GM12892 (cell line): ENCODE measurements around the gene ARMS2.

ENCODE experiments used
- DNase-seq: peaks from one replicate; pipeline ENCODE4 v3.0.0; 2011; ENCODE audit not compliant: insufficient read length
- FAIRE-seq: peaks from 2 replicates; lab custom pipeline; 2011; peaks lifted over from hg19 to GRCh38; lab: Jason Lieb, UNC
- POLR2A ChIP-seq: IDR thresholded peaks from 2 replicates; pipeline ENCODE4 v1.6.1; 2011; ENCODE audit warnings: low read depth, low read length, control low read depth
- POLR2AphosphoS5 ChIP-seq: IDR thresholded peaks from 2 replicates; pipeline ENCODE4 v1.6.1; 2011; ENCODE audit warnings: low read depth, low read length, control low read depth
- TAF1 ChIP-seq: IDR thresholded peaks from 2 replicates; pipeline ENCODE4 v1.6.1; 2011; ENCODE audit warnings: low read depth, mild to moderate bottlenecking, control low read depth, low read length, borderline replicate concordance

ARMS2 gene

DNA sequence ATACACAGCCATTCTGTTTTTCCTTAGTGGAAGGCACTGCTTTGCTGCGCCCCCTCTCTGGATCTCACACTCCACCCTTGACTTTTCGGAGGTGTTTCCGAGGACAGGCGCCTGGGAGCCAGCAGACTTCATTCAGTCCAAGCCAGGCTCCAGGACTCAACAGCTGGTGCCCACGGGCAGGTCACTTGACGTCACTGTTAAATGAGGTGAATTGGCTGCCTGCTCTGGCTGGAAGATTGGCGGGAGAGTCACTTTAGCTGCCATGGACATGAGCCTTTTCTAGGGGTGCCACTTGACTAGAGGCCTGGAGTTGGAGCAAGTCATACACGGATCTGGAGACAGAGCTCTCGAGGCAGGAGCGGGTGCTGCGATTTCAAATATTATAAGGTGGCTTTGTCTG, 10.1 kb downstream of the ARMS2 start:
- no peak for DNase-seq
- FAIRE-seq, result no peak
- TF ChIP-seq POLR2A, result no peak
- TF ChIP-seq POLR2AphosphoS5, result no peak
- no peak for TF ChIP-seq TAF1

DNA sequence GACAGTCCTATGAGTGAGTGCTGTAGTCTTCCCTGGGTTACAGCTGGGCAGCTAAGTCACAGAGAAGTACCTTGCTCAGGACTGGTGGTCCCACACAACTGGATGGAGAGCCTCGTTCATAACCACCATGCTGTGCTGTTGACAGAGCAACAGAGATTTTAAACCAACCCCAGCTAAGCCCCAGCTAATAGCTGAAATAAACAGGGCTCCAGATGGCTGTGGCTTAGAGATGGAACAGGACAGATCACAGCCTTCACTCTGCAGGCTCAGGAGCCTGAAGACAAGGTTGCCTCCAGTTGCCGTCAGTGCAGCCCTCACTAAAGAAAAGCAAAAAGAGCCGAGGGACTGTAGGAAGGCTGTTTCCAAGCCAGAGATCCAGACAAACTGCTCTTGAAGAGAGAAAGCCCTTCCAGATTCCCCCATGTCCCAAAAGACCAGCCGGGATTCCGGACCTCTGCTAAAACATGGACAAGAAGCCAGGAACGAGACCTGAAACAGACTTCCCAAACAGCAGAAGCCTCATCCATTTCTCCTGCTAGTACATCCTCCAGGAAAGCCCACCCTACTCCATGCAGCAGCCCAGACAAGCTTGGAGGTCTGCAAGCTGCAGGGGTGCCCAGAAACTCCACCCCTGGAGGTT, 11.1 kb downstream of the ARMS2 start:
- DNase-seq, result no peak
- TF ChIP-seq TAF1 (no peak), POLR2AphosphoS5 (no peak), POLR2A (no peak)
- no peak for FAIRE-seq

DNA sequence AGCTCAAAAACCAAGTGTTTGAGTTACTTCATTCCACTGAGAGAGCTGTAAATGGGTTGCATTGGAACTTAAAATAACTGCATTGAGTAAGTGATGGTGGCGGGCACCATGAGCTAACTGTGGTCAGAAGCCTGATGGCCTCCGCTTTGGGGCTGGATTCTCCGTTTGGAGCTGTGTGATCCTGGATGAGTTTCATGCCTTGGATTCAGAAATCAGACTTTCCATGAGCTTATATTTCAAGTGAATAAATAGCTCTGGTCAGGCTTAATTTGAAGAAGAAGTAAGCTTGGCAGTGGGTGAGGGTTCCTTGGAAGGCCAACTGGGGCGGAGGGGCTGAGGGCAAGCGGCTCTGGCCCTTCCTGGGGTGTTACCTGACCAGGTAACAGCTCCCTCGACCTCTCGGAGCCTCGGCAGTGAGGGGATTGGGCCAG, 12.5 kb downstream of the ARMS2 start:
- no peak for TF ChIP-seq TAF1
- TF ChIP-seq POLR2A, result no peak
- no peak for TF ChIP-seq POLR2AphosphoS5

DNA sequence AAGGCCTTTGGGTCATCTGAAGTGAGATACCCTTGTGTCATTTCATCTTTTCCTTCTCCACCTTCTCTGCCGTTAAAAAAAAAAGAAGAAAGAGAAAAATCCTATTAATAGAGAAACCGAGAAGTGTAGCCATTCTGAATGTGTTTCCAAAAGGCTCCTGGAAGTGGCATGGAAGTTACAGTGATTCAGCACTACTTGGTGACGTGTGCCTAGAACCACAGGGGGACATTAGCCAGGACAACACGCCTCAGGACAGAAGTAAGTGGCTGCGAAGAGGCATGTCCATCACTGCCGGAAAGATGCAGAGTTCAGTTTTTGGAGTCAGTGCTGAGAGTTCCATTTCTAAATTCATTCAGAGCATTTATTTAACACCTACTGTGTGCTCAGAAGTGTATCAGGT, 13.2 kb downstream of the ARMS2 start:
- FAIRE-seq (no peak), DNase-seq (no peak)
- TF ChIP-seq TAF1, result no peak
- TF ChIP-seq POLR2A, result no peak
- no peak for TF ChIP-seq POLR2AphosphoS5

More for the DNA sequence above, 12.5 kb downstream of the ARMS2 start:
- FAIRE-seq (no peak), DNase-seq (no peak)

DNA sequence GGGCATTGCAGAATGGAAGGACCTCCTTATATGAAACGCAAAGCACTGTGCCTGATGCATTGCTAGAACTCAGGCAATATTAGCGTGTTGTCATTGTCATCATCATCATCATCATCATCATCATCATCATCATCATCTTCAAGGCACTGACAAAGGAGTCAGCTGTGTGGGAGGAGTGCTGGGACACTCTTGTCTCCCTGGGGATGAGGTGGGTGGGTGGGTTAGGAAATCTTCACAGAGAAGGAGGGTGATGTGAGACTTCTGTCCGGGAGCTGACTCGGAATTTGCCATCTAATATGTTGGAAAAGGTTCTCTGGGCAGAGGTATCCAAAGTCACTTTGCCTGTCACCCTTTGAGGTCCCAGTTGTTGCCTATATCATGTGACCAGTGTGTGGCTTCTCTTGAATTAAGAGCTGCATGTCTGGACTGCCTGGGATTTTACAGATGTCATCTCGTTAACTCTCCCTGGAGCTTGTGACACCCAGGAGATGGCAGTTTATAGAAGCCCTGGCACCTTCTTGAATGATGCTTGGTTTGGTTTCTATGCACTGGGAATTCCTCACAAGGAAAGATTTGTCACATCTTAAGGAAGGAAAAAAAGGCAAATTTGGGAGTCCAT, 14.0 kb downstream of the ARMS2 start:
- TF ChIP-seq TAF1 (no peak), POLR2A (no peak)
- FAIRE-seq (no peak), DNase-seq (no peak)

DNA sequence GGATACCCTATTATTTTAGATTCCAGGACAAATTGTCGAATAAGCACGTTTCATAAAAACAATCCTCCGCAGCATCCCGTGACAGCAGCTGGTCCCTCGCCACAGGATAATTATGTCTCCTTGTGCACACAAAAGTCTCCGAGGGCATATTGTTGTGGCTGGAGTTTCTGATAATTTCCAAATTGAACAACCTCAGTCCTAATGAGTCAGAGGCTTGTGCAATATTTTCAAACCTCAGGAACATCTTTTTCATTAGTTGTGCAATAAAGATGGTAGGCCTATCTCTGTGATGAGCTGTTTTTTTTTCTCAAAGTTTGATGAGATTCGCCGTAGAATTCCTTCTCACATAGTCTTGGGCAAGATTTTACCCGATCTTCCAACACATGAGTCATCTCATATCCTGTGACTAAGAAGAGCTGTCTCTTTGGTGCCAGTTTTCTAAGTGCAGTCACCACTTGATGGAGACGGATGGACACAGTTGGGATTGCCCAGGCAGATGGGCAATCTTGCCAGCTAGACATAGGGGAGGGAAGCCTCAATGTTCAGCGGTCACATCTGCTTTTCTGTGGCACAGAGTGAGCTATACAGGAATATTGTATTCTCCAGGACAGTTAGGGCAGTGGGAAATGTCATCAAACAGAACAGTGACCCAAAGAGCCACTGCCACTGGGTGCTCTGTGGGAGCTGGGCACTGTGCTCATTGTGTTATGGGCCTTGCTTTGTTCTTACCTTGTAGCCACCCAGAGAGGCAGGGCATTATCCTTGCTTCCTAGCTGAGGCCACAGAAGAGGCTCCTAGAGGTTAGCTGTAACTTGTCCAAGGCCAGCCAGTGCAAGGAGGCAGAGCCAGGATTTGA, 14.7 kb downstream of the ARMS2 start:
- no peak for DNase-seq
- no peak for FAIRE-seq
- TF ChIP-seq POLR2AphosphoS5 (no peak), TAF1 (no peak)

DNA sequence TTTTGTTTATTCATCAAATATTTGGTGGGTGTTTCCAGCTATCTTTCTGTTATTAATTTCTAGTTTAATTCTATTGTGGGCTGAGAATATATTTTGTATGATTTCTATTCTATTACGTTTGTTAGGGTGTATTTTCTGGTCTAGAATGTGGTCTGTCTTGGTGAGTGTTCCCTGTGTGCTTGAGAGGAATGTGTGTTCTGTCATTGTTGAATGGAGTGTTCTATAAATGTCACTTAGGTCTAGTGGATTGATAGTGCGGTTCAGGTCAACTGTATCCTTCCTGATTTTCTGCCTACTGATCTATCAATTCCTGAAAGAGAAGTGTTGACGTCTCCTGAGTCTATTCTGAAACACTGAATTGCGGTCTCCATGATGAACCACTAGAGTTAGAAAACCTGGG, 15.4 kb downstream of the ARMS2 start:
- DNase-seq, result no peak
- TF ChIP-seq POLR2A (no peak), POLR2AphosphoS5 (no peak), TAF1 (no peak)
- FAIRE-seq, result no peak

DNA sequence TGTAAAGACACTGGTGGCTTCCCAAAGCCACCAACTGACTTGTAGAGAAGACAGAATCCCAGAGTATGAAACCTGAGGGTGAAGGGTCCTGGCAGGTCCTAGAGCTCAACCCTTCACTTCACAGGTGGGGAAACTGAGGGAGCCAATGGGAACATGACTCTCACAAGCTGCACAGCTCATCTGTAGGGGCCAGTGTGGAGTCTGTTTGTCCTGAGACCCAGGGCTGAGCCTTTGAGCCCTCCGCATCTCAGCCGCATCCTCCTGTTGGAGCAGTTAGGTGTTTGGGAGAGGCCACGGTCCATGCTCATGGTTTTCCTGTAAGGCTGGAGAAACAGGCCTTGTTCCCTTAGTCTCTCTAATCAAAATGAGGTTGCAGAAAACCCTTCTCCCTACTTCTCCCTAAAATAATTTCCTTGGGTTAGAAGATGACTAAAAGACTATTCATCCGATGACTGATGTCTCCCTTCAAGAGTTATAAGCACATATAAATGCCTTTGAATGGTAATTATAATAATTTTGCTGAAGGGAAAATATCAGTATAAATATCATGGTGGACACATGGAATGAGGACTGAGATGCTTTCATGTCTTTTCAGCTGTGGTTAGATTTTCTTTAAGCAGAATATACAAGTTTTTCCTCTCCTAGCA, 17.2 kb downstream of the ARMS2 start:
- FAIRE-seq, result no peak
- DNase-seq, result no peak

DNA sequence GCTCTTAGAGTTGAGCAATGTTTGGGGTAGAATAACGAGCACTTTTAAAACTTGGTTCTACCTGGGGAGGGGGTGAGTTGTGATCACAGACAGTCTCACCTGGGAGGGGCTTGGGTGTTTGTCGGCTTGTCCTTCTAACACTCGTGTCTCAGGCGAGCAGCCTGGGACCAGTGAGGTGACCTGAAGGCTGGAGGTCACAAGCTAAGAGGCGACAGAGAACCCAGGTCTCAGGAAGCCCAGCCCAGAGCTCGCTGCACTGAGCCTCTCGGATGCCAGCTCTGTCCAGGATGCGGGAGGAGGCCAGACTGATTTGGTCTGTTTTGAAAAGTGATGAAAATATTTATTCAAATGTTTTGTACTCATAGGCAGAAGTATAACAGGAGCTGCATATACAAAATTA, 18.7 kb downstream of the ARMS2 start:
- FAIRE-seq, result no peak
- TF ChIP-seq POLR2AphosphoS5, result no peak
- DNase-seq, result no peak

More for the DNA sequence above, 17.2 kb downstream of the ARMS2 start:
- TF ChIP-seq POLR2AphosphoS5 (no peak), POLR2A (no peak), TAF1 (no peak)

DNA sequence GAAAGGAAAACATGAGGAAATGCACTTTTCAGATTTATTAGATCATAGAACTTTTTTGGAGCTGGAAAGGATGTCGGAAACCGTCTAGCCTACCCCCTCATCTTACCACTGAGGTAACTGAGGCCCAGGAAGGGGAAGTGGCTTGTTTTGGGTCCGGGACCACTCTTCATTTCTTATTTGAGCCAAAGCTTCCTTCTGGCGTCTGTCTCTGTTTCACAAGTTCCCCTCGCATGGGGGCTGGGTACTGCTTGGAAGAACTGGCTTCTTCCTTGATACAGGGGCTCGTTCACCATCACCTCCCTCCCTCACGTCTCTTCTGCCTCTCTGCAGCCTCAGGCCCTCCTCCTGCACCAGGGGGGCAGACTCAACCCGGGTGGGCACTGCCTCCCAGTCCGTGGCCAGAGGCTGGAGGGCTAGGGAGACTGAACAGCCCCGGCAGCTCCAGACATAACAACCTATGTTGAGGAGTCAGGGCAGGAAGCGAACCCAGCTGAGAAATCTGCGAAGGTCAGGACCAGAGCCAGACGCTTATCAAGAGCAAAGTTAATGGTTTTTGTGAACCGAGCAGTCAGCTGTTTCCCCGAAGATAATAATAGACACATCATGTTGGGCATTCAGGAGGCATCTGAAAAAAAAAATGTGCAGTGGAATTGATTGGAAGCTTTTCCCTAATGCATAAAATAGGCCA, 19.8 kb downstream of the ARMS2 start:
- FAIRE-seq, result no peak
- no peak for TF ChIP-seq TAF1
- TF ChIP-seq POLR2A, result no peak
- no peak for TF ChIP-seq POLR2AphosphoS5
- DNase-seq, result no peak

DNA sequence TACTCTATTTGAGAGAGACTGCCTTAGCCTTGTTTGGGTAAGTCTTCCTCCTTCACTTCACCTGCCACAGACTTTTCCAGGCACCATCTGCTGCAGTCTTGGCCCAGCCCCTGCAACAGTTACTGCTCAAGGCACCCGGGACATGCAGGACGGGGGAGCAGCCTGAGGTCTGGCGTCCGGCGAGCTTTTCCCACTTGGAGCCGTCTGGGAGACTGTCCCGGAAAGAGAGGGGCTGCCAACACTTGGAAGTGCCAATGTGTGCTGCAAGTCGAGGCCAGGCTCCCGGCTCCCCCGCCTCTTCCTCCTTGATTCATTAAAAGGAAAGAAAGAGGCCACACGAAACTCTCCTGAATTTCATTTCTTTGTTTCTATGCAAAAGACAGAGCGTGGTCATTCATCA, 20.6 kb downstream of the ARMS2 start:
- TF ChIP-seq POLR2AphosphoS5, result no peak
- no peak for TF ChIP-seq TAF1
- no peak for TF ChIP-seq POLR2A
- DNase-seq, result no peak
- no peak for FAIRE-seq
